Endodermal cell (in vitro differentiated cells): Measurements from ENCODE around the gene LRRC32. TPM values are rescaled to one million over a fixed set of nuclear protein-coding genes. Genes with fewer than 3 reads are reported as not detected.

Source experiments
- DNase-seq: peaks from one replicate; pipeline ENCODE4 v3.0.0-alpha.2; 2017
- H3K27ac ChIP-seq: 2 replicates; pipeline ENCODE4 v1.5.1; 2013; ENCODE audit warnings: mild to moderate bottlenecking, low read depth, low read length, moderate library complexity
- H3K27me3 ChIP-seq: 2 replicates; pipeline ENCODE4 v1.6.1; 2013; ENCODE audit warnings: mild to moderate bottlenecking, low read length, moderate library complexity; ENCODE audit not compliant: insufficient read depth, control insufficient read depth, poor library complexity, severe bottlenecking
- H3K36me3 ChIP-seq: 2 replicates; pipeline ENCODE4 v1.7.0; 2013; ENCODE audit warnings: mild to moderate bottlenecking, low read length, moderate library complexity; ENCODE audit not compliant: control insufficient read depth, insufficient read depth
- H3K4me1 ChIP-seq: one replicate; pipeline ENCODE4 v1.7.0; 2013; ENCODE audit warnings: low read length; ENCODE audit not compliant: control insufficient read depth, insufficient read depth
- H3K4me3 ChIP-seq: 2 replicates; pipeline ENCODE4 v1.5.1; 2013; ENCODE audit warnings: mild to moderate bottlenecking, low read length, moderate library complexity
- H3K9ac ChIP-seq: 2 replicates; pipeline ENCODE4 v1.6.1; 2013; ENCODE audit warnings: mild to moderate bottlenecking, low read length, moderate library complexity; ENCODE audit not compliant: poor library complexity, severe bottlenecking; ENCODE audit errors: extremely low read depth
- H3K9me3 ChIP-seq: 2 replicates; pipeline ENCODE4 v1.6.1; 2013; ENCODE audit warnings: mild to moderate bottlenecking, low read length, moderate library complexity; ENCODE audit not compliant: control insufficient read depth
- H3K27ac Mint-ChIP-seq: 2 replicates; pipeline ENCODE4 v1.8.0; 2020; ENCODE audit warnings: mixed read lengths
- H3K27me3 Mint-ChIP-seq: 2 replicates; pipeline ENCODE4 v1.8.0; 2021; ENCODE audit warnings: mild to moderate bottlenecking, mixed read lengths; ENCODE audit not compliant: insufficient read depth
- H3K36me3 Mint-ChIP-seq: 2 replicates; pipeline ENCODE4 v1.8.0; 2020; ENCODE audit warnings: low read depth, mixed read lengths
- H3K4me1 Mint-ChIP-seq: 2 replicates; pipeline ENCODE4 v1.8.0; 2020; ENCODE audit warnings: mixed read lengths
- H3K4me3 Mint-ChIP-seq: 2 replicates; pipeline ENCODE4 v1.8.0; 2020; ENCODE audit warnings: mild to moderate bottlenecking, moderate library complexity, mixed read lengths
- H3K9me3 Mint-ChIP-seq: 2 replicates; pipeline ENCODE4 v1.8.0; 2020; ENCODE audit warnings: mild to moderate bottlenecking, mixed read lengths
- WGBS, 2 experiments: methylation state at CpG; one replicate each; pipeline versions ENCODE4 v1.1.5 to v1.1.7; 2013; ENCODE audit warnings: missing lambda C conversion rate in 2 of 2, mixed read lengths in 1 of 2; ENCODE audit not compliant: insufficient coverage in 1 of 2, insufficient read length in 1 of 2; 5-methylcytosine and 5-hydroxymethylcytosine counted together
- total RNA-seq, 2 donors: library from RNA; stranded (reverse); fragmentation: NEBNext Ultra II Directional in 1 of 2; extraction: Animal tissue kit (Norgen Biotek cat#: 25700) in 1 of 2; gene quantifications; 2 replicates in 1 of 2; 3 replicates in 1 of 2; pipeline ENCODE4 v1.2.1, GENCODE V29; 2021
- TF ChIP-seq, protein P1 (sequence below): fragments of 200-600 bp; sonication (generic); conservative IDR thresholded peaks from 2 replicates; pipeline ENCODE4 v1.5.0; 2021; ENCODE audit warnings: antibody characterized with exemption, mild to moderate bottlenecking

The LRRC32 gene
- total RNA-seq, 2 donors from 2014 or later = 1.3 to 1.6 TPM

DNA sequence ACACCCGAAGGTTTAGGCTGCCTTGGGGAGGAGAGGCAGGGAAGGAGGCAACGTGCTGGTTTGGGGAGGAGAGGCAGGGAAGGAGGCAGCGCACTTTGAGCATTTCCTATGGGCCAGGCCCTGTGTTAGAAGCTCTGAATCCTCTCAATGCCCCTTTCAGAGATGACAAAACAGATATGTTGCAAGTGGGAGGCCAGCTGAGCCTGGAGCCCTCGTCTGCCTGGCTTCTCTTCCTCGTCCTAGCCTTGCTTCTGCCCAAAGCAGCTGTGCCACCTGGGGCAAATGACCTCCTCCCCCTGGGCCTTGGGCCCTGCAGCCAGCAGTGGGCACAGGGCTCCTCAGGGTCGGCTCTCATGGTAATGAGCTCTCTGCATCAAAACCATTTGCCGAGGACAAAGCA lies 15.3 kb upstream of the LRRC32 start:
- no peak for DNase-seq
- no peaks in the 10 kb centered on the region for H3K36me3 ChIP-seq
- no peak overlapping the region for H3K27ac Mint-ChIP-seq
- no peaks in the 10 kb centered on the region for H3K4me1 Mint-ChIP-seq
- WGBS, 2 experiments = 65 to 70% methylated on average over 4 to 7 of the region's 7 CpGs
- no peaks in the 10 kb centered on the region for H3K4me1 ChIP-seq
- H3K9me3 Mint-ChIP-seq = peaks cover 6% of the 10 kb centered on the region
- no peaks in the 10 kb centered on the region for H3K36me3 Mint-ChIP-seq
- H3K27me3 ChIP-seq = peaks cover 18% of the 10 kb centered on the region
- no peaks in the 10 kb centered on the region for H3K9me3 ChIP-seq
- H3K27me3 Mint-ChIP-seq = peaks cover 28% of the 10 kb centered on the region
- TF ChIP-seq, protein P1, sequence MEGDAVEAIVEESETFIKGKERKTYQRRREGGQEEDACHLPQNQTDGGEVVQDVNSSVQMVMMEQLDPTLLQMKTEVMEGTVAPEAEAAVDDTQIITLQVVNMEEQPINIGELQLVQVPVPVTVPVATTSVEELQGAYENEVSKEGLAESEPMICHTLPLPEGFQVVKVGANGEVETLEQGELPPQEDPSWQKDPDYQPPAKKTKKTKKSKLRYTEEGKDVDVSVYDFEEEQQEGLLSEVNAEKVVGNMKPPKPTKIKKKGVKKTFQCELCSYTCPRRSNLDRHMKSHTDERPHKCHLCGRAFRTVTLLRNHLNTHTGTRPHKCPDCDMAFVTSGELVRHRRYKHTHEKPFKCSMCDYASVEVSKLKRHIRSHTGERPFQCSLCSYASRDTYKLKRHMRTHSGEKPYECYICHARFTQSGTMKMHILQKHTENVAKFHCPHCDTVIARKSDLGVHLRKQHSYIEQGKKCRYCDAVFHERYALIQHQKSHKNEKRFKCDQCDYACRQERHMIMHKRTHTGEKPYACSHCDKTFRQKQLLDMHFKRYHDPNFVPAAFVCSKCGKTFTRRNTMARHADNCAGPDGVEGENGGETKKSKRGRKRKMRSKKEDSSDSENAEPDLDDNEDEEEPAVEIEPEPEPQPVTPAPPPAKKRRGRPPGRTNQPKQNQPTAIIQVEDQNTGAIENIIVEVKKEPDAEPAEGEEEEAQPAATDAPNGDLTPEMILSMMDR = no peak
- H3K27ac ChIP-seq = no peak overlapping the region
- H3K4me3 Mint-ChIP-seq = no peak overlapping the region
- no peak overlapping the region for H3K9ac ChIP-seq
- no peak overlapping the region for H3K4me3 ChIP-seq

DNA sequence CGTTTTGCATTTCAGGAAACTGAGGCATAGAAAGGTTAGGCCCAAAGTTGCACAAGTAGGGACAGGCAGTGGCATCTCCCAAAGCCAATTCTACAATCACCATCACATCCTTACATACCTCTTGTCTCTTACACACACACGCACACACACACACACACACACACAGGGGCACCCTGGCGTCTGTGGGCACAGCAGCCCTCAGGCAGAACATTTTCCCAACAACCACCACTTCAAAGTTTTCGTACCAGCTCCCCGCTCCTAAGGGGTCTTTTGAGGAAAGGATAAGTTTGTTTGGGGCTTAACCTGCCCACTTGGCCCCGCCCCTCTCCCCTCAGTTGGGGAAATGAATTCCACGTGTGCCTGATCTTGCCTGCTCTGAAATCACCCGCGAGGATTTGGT lies 14.7 kb upstream of the LRRC32 start:
- H3K9me3 ChIP-seq = no peaks in the 10 kb centered on the region
- H3K4me3 Mint-ChIP-seq = no peak overlapping the region
- WGBS, 2 experiments = 84% methylated on average over 9 of the region's 9 CpGs; no CpG with 5 or more reads in 1 of the 2 experiments
- TF ChIP-seq, protein P1 = no peak
- H3K4me1 ChIP-seq = no peaks in the 10 kb centered on the region
- H3K9me3 Mint-ChIP-seq = peaks cover 6% of the 10 kb centered on the region
- H3K36me3 ChIP-seq = no peaks in the 10 kb centered on the region
- no peaks in the 10 kb centered on the region for H3K36me3 Mint-ChIP-seq
- peaks cover 30% of the 10 kb centered on the region for H3K27me3 Mint-ChIP-seq
- no peak overlapping the region for H3K27ac ChIP-seq
- DNase-seq = no peak
- no peak overlapping the region for H3K4me3 ChIP-seq
- no peaks in the 10 kb centered on the region for H3K4me1 Mint-ChIP-seq
- H3K27me3 ChIP-seq = peaks cover 21% of the 10 kb centered on the region
- no peak overlapping the region for H3K27ac Mint-ChIP-seq
- H3K9ac ChIP-seq = no peak overlapping the region

DNA sequence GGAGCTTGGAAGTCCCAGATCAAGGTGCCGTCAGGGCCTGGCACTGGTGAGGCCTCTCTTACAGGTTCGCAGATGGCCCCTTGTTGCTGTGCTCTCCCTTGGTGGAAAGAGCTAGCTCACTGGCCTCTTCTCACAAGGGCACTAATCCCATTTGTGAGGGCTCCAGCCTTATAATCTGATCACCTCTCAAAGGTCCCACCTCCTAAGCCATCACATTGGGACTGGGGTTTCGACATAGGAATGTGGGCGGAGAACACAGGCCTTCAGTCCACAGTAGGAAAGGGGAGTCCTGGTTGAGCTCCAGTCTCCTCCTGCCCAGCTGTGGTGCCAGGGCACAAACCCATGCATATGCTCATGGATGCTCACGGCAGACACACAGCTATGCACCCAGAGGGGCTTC lies 14.0 kb upstream of the LRRC32 start:
- Histone ChIP-seq H3K4me1 (no peaks in the 10 kb centered on the region), H3K4me3 (no peak overlapping the region), H3K36me3 (no peaks in the 10 kb centered on the region), H3K9ac (no peak overlapping the region), H3K9me3 (no peaks in the 10 kb centered on the region), H3K27me3 (peaks cover 28% of the 10 kb centered on the region), H3K27ac (no peak overlapping the region)
- no peak overlapping the region for H3K27ac Mint-ChIP-seq
- no peaks in the 10 kb centered on the region for H3K4me1 Mint-ChIP-seq
- TF ChIP-seq, protein P1 = no peak
- DNase-seq = no peak
- no peak overlapping the region for H3K4me3 Mint-ChIP-seq
- WGBS, 2 experiments = 88 to 93% methylated on average over 3 to 5 of the region's 5 CpGs
- peaks cover 6% of the 10 kb centered on the region for H3K9me3 Mint-ChIP-seq
- H3K36me3 Mint-ChIP-seq = no peaks in the 10 kb centered on the region
- peaks cover 35% of the 10 kb centered on the region for H3K27me3 Mint-ChIP-seq
